ENCODE measurements around the gene PRPF40A.

Gene PRPF40A

GRCh38 chr2:152651834-152652233 lies 65.4 kb downstream of the PRPF40A start:
- H3K4me3 ChIP-seq (replicated peaks; ENCODE audit: low read depth, low read length): no peak overlapping the region
- no peak for TF ChIP-seq CTCF (IDR thresholded peaks at IDR 0.05; ENCODE audit: low read length, missing control alignments)
- DNase-seq (ENCODE audit: low read depth): no peak

DNA sequence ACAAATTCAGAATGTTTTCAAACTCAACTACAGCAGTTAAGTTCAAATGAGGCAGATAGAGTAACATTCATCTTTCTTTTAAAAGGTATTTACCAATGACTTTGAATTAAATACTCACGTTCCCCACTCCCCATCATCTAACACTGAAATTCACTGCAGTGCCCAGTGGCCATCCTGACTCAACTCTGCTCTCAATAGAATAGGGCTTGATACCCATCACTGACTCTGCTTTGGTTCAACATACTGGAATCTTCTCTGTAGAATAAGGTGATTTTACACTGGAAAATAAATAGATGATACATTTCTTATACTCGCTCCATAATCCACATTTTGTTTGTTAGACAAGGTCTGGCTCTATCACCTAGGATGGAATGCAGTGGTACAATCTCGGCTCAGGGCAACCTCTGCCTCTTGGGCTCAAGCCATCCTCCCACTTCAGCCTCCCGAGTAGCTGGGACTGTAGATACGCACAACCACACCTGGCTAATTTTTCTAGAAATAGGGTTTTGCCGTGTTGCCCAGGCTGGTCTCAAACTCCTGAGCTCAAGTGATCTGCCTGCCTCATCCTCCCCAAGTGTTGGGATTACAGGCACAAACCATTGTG lies 66.4 kb downstream of the PRPF40A start:
- DNase-seq (ENCODE audit: low read depth): no peak
- H3K4me3 ChIP-seq (replicated peaks; ENCODE audit: low read depth, low read length): no peak overlapping the region
- no peak for TF ChIP-seq CTCF (IDR thresholded peaks at IDR 0.05; ENCODE audit: low read length, missing control alignments)

DNA sequence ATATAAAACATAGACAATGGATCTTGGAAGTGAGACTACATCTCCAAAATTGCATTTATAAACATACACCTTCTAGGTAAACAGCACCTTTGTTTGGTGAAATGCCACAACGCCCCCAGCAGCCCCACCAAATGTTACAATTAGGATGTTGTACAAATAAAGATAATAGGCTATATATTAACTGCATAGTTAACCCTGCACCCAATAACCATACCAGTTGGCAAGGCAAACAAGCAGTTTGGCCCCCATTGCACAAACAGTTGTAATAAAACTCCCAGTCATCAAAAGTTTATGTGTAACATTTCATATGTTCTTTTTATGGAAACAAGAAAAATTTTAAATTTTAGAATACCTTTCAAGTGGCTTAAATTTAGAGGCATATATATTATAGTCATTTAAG lies 67.3 kb downstream of the PRPF40A start:
- H3K4me3 ChIP-seq (replicated peaks; ENCODE audit: low read depth, low read length): no peak overlapping the region
- TF ChIP-seq CTCF (IDR thresholded peaks at IDR 0.05; ENCODE audit: low read length, missing control alignments): no peak
- no peak for DNase-seq (ENCODE audit: low read depth)

- peak; percentile 31 for DNase-seq (ENCODE audit: low read depth)
- H3K4me3 ChIP-seq (replicated peaks; ENCODE audit: low read depth, low read length): no peak overlapping the region
- TF ChIP-seq CTCF (IDR thresholded peaks at IDR 0.05; ENCODE audit: low read length, missing control alignments): peak; percentile 33
Observed at GRCh38 chr2:152648336-152648735, 68.9 kb downstream of the PRPF40A start.

- H3K4me3 ChIP-seq (replicated peaks; ENCODE audit: low read depth, low read length): no peak overlapping the region
- peak; percentile 29 for DNase-seq (ENCODE audit: low read depth)
- TF ChIP-seq CTCF (IDR thresholded peaks at IDR 0.05; ENCODE audit: low read length, missing control alignments): no peak
Observed at GRCh38 chr2:152647552-152647951, 69.7 kb downstream of the PRPF40A start.

DNA sequence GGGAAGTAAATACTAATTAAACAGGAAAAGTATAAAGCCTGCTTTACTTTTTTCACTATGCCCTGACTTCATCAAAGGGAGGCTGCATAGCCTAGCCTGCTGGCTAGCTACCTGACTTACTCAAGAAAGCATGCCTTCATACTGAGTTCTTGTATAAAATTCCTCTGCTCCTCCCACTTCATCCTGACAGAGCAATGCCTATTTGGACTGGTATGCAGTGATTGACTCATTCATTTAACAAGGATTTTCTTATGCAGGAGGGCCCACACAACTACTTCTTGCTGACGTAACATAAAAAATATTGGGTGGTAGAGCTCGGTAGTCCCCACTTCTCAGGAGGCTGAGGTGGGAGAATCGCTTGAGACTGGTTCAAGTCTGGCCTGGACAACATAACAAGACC lies 70.5 kb downstream of the PRPF40A start:
- no peak overlapping the region for H3K4me3 ChIP-seq (replicated peaks; ENCODE audit: low read depth, low read length)
- TF ChIP-seq CTCF (IDR thresholded peaks at IDR 0.05; ENCODE audit: low read length, missing control alignments): no peak
- peak; percentile 83 for DNase-seq (ENCODE audit: low read depth)

- DNase-seq (ENCODE audit: low read depth): no peak
- H3K4me3 ChIP-seq (replicated peaks; ENCODE audit: low read depth, low read length): no peak overlapping the region
- TF ChIP-seq CTCF (IDR thresholded peaks at IDR 0.05; ENCODE audit: low read length, missing control alignments): no peak
Observed at GRCh38 chr2:152646264-152646663, 71.0 kb downstream of the PRPF40A start.

Measured in fibroblast of pulmonary artery (primary cell).